ENCODE data around the gene USP31. TPM values are rescaled to one million over a fixed set of nuclear protein-coding genes. Genes with fewer than 3 reads are reported as not detected.

Gene USP31
- total and polyA plus RNA-seq, 2 of the 13 experiments (the other 11 are each of a cell fraction or from before 2014, with no cell fraction given): 22.5 to 23.3 TPM

- peak; percentile 98 for DNase-seq (ENCODE audit: low spot score)
- TF ChIP-seq, protein P1, sequence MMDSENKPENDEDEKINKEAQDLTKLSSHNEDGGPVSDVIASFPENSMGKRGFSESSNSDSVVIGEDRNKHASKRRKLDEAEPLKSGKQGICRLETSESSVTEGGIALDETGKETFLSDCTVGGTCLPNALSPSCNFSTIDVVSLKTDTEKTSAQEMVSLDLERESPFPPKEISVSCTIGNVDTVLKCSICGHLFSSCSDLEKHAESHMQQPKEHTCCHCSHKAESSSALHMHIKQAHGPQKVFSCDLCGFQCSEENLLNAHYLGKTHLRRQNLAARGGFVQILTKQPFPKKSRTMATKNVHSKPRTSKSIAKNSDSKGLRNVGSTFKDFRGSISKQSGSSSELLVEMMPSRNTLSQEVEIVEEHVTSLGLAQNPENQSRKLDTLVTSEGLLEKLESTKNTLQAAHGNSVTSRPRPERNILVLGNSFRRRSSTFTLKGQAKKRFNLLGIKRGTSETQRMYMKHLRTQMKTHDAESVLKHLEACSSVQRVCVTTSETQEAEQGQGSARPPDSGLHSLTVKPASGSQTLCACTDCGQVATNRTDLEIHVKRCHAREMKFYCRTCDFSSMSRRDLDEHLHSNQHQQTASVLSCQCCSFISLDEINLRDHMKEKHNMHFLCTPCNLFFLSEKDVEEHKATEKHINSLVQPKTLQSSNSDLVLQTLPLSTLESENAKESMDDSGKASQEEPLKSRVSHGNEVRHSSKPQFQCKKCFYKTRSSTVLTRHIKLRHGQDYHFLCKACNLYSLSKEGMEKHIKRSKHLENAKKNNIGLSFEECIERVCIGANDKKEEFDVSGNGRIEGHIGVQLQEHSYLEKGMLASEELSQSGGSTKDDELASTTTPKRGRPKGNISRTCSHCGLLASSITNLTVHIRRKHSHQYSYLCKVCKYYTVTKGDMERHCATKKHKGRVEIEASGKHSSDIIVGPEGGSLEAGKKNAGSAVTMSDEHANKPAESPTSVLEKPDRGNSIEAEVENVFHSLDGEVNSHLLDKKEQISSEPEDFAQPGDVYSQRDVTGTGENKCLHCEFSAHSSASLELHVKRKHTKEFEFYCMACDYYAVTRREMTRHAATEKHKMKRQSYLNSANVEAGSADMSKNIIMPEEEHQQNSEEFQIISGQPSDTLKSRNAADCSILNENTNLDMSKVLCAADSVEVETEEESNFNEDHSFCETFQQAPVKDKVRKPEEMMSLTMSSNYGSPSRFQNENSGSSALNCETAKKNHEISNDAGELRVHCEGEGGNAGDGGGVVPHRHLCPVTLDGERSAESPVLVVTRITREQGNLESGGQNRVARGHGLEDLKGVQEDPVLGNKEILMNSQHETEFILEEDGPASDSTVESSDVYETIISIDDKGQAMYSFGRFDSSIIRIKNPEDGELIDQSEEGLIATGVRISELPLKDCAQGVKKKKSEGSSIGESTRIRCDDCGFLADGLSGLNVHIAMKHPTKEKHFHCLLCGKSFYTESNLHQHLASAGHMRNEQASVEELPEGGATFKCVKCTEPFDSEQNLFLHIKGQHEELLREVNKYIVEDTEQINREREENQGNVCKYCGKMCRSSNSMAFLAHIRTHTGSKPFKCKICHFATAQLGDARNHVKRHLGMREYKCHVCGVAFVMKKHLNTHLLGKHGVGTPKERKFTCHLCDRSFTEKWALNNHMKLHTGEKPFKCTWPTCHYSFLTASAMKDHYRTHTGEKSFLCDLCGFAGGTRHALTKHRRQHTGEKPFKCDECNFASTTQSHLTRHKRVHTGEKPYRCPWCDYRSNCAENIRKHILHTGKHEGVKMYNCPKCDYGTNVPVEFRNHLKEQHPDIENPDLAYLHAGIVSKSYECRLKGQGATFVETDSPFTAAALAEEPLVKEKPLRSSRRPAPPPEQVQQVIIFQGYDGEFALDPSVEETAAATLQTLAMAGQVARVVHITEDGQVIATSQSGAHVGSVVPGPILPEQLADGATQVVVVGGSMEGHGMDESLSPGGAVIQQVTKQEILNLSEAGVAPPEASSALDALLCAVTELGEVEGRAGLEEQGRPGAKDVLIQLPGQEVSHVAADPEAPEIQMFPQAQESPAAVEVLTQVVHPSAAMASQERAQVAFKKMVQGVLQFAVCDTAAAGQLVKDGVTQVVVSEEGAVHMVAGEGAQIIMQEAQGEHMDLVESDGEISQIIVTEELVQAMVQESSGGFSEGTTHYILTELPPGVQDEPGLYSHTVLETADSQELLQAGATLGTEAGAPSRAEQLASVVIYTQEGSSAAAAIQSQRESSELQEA (CRISPR knock-in tag; IDR thresholded peaks at IDR 0.05; ENCODE audit: not compliant biosample characterization): no peak
- TF ChIP-seq RCOR2 (CRISPR knock-in tag; IDR thresholded peaks at IDR 0.05) (peak; percentile 93), ZNF331 (CRISPR knock-in tag; IDR thresholded peaks at IDR 0.05) (peak; percentile 76; the same call in 1 of the 2 replicates), LCORL (IDR thresholded peaks at IDR 0.05) (peak; percentile 76; the same call in 1 of the 2 replicates), LCORL (CRISPR knock-in tag; IDR thresholded peaks at IDR 0.05) (peak; percentile 85; the same call in 1 of the 2 replicates), ERF (CRISPR knock-in tag; IDR thresholded peaks at IDR 0.05) (peak; percentile 90; the same call in 1 of the 2 replicates), ZNF501 (CRISPR knock-in tag; IDR thresholded peaks at IDR 0.05) (peak; percentile 56; the same call in 1 of the 2 replicates), HMG20B (CRISPR knock-in tag; conservative IDR thresholded peaks at IDR 0.05) (peak; percentile 85; the same call in 1 of the 2 replicates)
- TF ChIP-seq, protein P2, sequence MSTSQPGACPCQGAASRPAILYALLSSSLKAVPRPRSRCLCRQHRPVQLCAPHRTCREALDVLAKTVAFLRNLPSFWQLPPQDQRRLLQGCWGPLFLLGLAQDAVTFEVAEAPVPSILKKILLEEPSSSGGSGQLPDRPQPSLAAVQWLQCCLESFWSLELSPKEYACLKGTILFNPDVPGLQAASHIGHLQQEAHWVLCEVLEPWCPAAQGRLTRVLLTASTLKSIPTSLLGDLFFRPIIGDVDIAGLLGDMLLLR (CRISPR knock-in tag; IDR thresholded peaks at IDR 0.05): no peak
- TF ChIP-seq, protein P3, sequence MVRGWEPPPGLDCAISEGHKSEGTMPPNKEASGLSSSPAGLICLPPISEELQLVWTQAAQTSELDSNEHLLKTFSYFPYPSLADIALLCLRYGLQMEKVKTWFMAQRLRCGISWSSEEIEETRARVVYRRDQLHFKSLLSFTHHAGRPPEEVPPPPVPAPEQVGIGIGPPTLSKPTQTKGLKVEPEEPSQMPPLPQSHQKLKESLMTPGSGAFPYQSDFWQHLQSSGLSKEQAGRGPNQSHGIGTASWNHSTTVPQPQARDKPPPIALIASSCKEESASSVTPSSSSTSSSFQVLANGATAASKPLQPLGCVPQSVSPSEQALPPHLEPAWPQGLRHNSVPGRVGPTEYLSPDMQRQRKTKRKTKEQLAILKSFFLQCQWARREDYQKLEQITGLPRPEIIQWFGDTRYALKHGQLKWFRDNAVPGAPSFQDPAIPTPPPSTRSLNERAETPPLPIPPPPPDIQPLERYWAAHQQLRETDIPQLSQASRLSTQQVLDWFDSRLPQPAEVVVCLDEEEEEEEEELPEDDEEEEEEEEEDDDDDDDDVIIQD (CRISPR knock-in tag; IDR thresholded peaks at IDR 0.05; ENCODE audit: low read depth): peak; percentile 98
Observed at GRCh38 chr16:23104032-23104955, 45.0 kb downstream of the USP31 start.

More at GRCh38 chr16:23104032-23104955, 45.0 kb downstream of the USP31 start:
- FAIRE-seq (peak; percentile 66), ATAC-seq (peak; percentile 96)
- no peaks in the 10 kb centered on the region for H3K9me3 ChIP-seq (ENCODE audit: low read length)
- H3K9ac ChIP-seq (ENCODE audit: insufficient read depth, low read depth, low read length): peak overlapping the region; percentile 53
- peaks cover 39% of the 10 kb centered on the region for H3K79me2 ChIP-seq (ENCODE audit: insufficient read depth, low read length)
- peak overlapping the region; percentile 79 for H3K27ac ChIP-seq (ENCODE audit: extremely low read length, insufficient read depth, low read length)
- peaks cover 51% of the 10 kb centered on the region for H3K4me1 ChIP-seq (ENCODE audit: insufficient read depth, low read length)
- intact Hi-C loops (cut with micrococcal nuclease; ENCODE audit: unreplicated experiment) (loop anchor here (2.0 kb wide), 1 partner anchor 43 kb away; no protein-coding TSS in a partner anchor), in situ Hi-C loops (cut with HindIII; ENCODE audit: extremely low pct_ligation_motif_present, low pct_unique_long_range_greater_than_20kb) (no loop called here)
- H3K4me3 ChIP-seq (replicated peaks in 1 of 3; ENCODE audit: insufficient read depth in 1 of 3, low read depth in 2 of 3, low read length in 3 of 3): peak overlapping the region in 1 of 3 experiments; percentile 17; a peak in 1 of 6 replicates
- BruUV-seq (replicated peaks): no TSS peak
- H2AFZ ChIP-seq (ENCODE audit: low read length): no peak overlapping the region
- ChIA-PET POLR2A (interaction anchor here (1.0 to 3.1 kb wide), 7 partner anchors 8 to 45 kb away, joined by 3 to 22 read pairs (median 4); partner anchors contain the start of gene USP31), CTCF (ENCODE audit: low intra/inter-chr PET ratio, low total read pairs) (no interaction called here)
- H3K27me3 ChIP-seq (ENCODE audit: control insufficient read depth in 1 of 2, insufficient read depth in 2 of 2, low read length in 2 of 2): no peaks in the 10 kb centered on the region
- peak overlapping the region; percentile 56 for H3K4me2 ChIP-seq (ENCODE audit: low read depth, low read length)
- peaks cover 7 to 49% of the 10 kb centered on the region in 2 experiments for H3K36me3 ChIP-seq (replicated peaks in 1 of 2; ENCODE audit: control insufficient read depth in 1 of 2, insufficient read depth in 2 of 2, low read length in 2 of 2)
- H4K20me1 ChIP-seq (ENCODE audit: insufficient read depth, low read length): no peaks in the 10 kb centered on the region
- 66% methylated on average over 7 of the region's 7 CpGs for WGBS (ENCODE audit: low lambda C conversion rate)

Data from HepG2 (cell line).